ENCODE measurements around the gene ATP11A.

DNA sequence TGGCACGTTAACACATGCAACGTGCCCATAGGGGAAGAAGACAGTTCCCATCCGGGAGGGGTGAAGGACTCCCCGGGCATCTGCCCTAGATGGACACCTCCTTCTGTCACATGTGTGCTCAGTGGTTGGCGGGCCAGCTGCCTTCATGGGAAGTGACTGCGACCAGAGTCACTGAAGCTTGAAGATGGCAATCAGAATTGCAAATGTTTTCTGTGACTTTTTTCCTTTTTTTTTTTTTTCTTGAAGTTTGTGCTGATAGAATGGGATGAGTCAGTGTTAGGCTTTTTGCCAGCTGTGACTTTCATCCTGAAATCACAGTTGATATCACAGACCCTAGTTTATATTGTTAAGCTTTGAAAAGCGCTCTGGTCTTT lies 170.0 kb downstream of the ATP11A start:
- TF ChIP-seq, protein P1, sequence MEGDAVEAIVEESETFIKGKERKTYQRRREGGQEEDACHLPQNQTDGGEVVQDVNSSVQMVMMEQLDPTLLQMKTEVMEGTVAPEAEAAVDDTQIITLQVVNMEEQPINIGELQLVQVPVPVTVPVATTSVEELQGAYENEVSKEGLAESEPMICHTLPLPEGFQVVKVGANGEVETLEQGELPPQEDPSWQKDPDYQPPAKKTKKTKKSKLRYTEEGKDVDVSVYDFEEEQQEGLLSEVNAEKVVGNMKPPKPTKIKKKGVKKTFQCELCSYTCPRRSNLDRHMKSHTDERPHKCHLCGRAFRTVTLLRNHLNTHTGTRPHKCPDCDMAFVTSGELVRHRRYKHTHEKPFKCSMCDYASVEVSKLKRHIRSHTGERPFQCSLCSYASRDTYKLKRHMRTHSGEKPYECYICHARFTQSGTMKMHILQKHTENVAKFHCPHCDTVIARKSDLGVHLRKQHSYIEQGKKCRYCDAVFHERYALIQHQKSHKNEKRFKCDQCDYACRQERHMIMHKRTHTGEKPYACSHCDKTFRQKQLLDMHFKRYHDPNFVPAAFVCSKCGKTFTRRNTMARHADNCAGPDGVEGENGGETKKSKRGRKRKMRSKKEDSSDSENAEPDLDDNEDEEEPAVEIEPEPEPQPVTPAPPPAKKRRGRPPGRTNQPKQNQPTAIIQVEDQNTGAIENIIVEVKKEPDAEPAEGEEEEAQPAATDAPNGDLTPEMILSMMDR (IDR thresholded peaks at IDR 0.05): no peak
- no peak for TF ChIP-seq POLR2A (IDR thresholded peaks at IDR 0.05)
